Transverse colon (tissue), 4 donors: ENCODE results near the gene ZNF644.

Experiments used
- POLR2AphosphoS5 ChIP-seq, 3 donors: sonication (generic); formaldehyde crosslinking; IDR thresholded peaks; one replicate each; pipeline ENCODE4 v1.6.1; 2016; ENCODE audit warnings: antibody characterized with exemption in 3 of 3
- TF ChIP-seq, protein P1 (sequence below), 5 experiments: fragments of 200-600 bp in 3 of 5; fragments of 450-650 bp in 2 of 5; sonication (generic) in 3 of 5; IDR thresholded peaks; 1 replicate in 2 of 5; 2 replicates in 3 of 5; pipeline ENCODE4 v1.5.1; 2016 to 2017; ENCODE audit warnings: antibody characterized with exemption in 5 of 5, inconsistent platforms in 3 of 5, mild to moderate bottlenecking in 2 of 5, moderate library complexity in 1 of 5

DNA sequence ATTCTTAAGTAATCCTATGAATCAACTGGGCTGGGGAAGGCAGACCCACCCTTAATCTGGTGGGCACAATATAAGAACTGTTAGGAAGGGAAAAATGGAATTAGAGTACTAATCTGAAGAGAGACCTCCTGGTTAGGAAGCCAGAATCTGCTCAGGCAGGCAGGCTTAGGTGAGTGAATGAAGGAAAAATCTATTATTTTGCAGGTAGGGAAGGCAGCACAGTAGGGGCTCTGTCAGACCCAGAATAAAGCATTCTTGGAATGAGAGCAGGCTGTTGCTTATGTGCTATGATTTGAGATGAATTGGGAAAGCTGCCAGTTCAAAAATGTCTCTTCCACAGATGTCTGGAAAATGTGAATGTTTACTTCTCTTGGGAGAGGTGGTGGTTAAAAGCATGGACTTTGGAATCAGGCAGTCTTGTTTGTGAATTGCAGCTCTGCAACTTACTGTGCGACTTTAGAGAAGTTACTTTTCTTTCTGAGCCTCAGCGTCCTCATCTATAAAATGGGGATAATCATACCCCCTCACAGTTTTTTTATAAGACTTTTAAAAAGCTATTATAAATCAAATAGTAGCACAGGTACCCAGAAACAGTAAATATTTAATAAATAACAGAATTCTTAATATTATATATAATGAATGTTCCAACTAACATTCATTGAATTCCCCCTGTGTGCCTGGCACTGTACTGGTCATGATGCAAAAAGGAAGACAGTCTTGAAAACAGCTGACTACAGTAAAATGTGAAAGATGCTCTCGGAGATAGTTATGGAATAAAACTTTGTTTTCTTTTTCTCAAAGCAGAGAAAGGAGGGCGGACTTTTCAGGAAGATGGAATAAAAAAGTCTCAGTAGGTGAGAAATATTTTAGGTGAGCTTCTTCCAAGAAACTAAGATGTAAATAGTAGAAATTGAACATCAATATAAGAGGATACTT, 15.3 kb upstream of the ZNF644 start:
- TF ChIP-seq, protein P1, sequence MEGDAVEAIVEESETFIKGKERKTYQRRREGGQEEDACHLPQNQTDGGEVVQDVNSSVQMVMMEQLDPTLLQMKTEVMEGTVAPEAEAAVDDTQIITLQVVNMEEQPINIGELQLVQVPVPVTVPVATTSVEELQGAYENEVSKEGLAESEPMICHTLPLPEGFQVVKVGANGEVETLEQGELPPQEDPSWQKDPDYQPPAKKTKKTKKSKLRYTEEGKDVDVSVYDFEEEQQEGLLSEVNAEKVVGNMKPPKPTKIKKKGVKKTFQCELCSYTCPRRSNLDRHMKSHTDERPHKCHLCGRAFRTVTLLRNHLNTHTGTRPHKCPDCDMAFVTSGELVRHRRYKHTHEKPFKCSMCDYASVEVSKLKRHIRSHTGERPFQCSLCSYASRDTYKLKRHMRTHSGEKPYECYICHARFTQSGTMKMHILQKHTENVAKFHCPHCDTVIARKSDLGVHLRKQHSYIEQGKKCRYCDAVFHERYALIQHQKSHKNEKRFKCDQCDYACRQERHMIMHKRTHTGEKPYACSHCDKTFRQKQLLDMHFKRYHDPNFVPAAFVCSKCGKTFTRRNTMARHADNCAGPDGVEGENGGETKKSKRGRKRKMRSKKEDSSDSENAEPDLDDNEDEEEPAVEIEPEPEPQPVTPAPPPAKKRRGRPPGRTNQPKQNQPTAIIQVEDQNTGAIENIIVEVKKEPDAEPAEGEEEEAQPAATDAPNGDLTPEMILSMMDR (IDR thresholded peaks at IDR 0.05): no peak
- peak in 1 of 3 donors; percentile 49 for TF ChIP-seq POLR2AphosphoS5 (IDR thresholded peaks at IDR 0.05)
